RWPE2 (cell line): ENCODE measurements around the gene IL1RAPL1.

Source experiments
- ATAC-seq: fragments of 200-7000 bp; cut with Tn5 transposase; 3 replicates; pipeline ENCODE4 v1.9.1; 2021; ENCODE audit warnings: low read depth
- DNase-seq: peaks from one replicate; pipeline ENCODE4 v3.0.0-alpha.2; 2020; ENCODE audit warnings: low spot score
- H3K27ac ChIP-seq: fragments of 450-650 bp; 2 replicates; pipeline ENCODE4 v1.5.1; 2017; ENCODE audit warnings: mild to moderate bottlenecking; ENCODE audit not compliant: poor library complexity, severe bottlenecking
- H3K27me3 ChIP-seq: fragments of 250-450 bp; sonication (Bioruptor Pico); 2 replicates; pipeline ENCODE4 v1.5.1; 2021; ENCODE audit warnings: mild to moderate bottlenecking, moderate library complexity; ENCODE audit not compliant: insufficient read depth, poor library complexity, severe bottlenecking
- H3K36me3 ChIP-seq: fragments of 250-450 bp; sonication (Bioruptor Pico); 2 replicates; pipeline ENCODE4 v1.5.1; 2020; ENCODE audit warnings: low read depth, mild to moderate bottlenecking, moderate library complexity
- H3K4me1 ChIP-seq: fragments of 250-450 bp; sonication (Bioruptor Pico); 2 replicates; pipeline ENCODE4 v1.5.1; 2021; ENCODE audit warnings: mild to moderate bottlenecking, moderate library complexity; ENCODE audit not compliant: insufficient read depth, poor library complexity, severe bottlenecking
- H3K4me3 ChIP-seq: fragments of 250-450 bp; sonication (Bioruptor Pico); 2 replicates; pipeline ENCODE4 v1.5.1; 2021; ENCODE audit warnings: mild to moderate bottlenecking, moderate library complexity; ENCODE audit not compliant: severe bottlenecking
- H3K9me3 ChIP-seq: fragments of 250-450 bp; sonication (Bioruptor Pico); 2 replicates; pipeline ENCODE4 v1.5.1; 2021; ENCODE audit warnings: mild to moderate bottlenecking, moderate library complexity; ENCODE audit not compliant: severe bottlenecking
- CTCF ChIP-seq: fragments of 450-650 bp; IDR thresholded peaks from one replicate; pipeline ENCODE4 v1.5.1; 2017; ENCODE audit warnings: mild to moderate bottlenecking, moderate library complexity; ENCODE audit not compliant: poor library complexity, severe bottlenecking

Gene IL1RAPL1

GRCh38 chrX:28595346-28595745, 8.1 kb downstream of the IL1RAPL1 start:
- H3K27ac ChIP-seq: no peak overlapping the region
- no peak for TF ChIP-seq CTCF
- DNase-seq (no peak), ATAC-seq (no peak)
- no peaks in the 10 kb centered on the region for H3K9me3 ChIP-seq
- H3K4me1 ChIP-seq: no peaks in the 10 kb centered on the region
- H3K36me3 ChIP-seq: no peaks in the 10 kb centered on the region
- no peaks in the 10 kb centered on the region for H3K27me3 ChIP-seq
- H3K4me3 ChIP-seq: no peak overlapping the region

- no peak overlapping the region for H3K27ac ChIP-seq
- no peaks in the 10 kb centered on the region for H3K36me3 ChIP-seq
- H3K27me3 ChIP-seq: no peaks in the 10 kb centered on the region
- no peak for ATAC-seq
- no peaks in the 10 kb centered on the region for H3K4me1 ChIP-seq
- TF ChIP-seq CTCF: no peak
- no peak overlapping the region for H3K4me3 ChIP-seq
- DNase-seq: no peak
- H3K9me3 ChIP-seq: no peaks in the 10 kb centered on the region
Measured at GRCh38 chrX:28599957-28600356, 12.7 kb downstream of the IL1RAPL1 start.

- no peak overlapping the region for H3K27ac ChIP-seq
- TF ChIP-seq CTCF: no peak
- H3K9me3 ChIP-seq: no peaks in the 10 kb centered on the region
- H3K4me3 ChIP-seq: no peak overlapping the region
- DNase-seq: no peak
- no peaks in the 10 kb centered on the region for H3K36me3 ChIP-seq
- no peaks in the 10 kb centered on the region for H3K4me1 ChIP-seq
- no peaks in the 10 kb centered on the region for H3K27me3 ChIP-seq
- no peak for ATAC-seq
Measured at GRCh38 chrX:28609003-28609402, 21.8 kb downstream of the IL1RAPL1 start.

GRCh38 chrX:28609917-28610613, 22.8 kb downstream of the IL1RAPL1 start:
- Histone ChIP-seq H3K27me3 (no peaks in the 10 kb centered on the region), H3K9me3 (no peaks in the 10 kb centered on the region), H3K36me3 (no peaks in the 10 kb centered on the region), H3K4me3 (no peak overlapping the region), H3K4me1 (no peaks in the 10 kb centered on the region), H3K27ac (no peak overlapping the region)
- no peak for TF ChIP-seq CTCF
- DNase-seq (no peak), ATAC-seq (no peak)

GRCh38 chrX:28610746-28611145, 23.5 kb downstream of the IL1RAPL1 start:
- no peaks in the 10 kb centered on the region for H3K36me3 ChIP-seq
- H3K27ac ChIP-seq: no peak overlapping the region
- DNase-seq: no peak
- H3K9me3 ChIP-seq: no peaks in the 10 kb centered on the region
- ATAC-seq: no peak
- no peaks in the 10 kb centered on the region for H3K4me1 ChIP-seq
- no peaks in the 10 kb centered on the region for H3K27me3 ChIP-seq
- no peak for TF ChIP-seq CTCF
- H3K4me3 ChIP-seq: no peak overlapping the region
